HepG2 (cell line): ENCODE results near the gene KANK3. TPM values are rescaled to one million over a fixed set of nuclear protein-coding genes. Genes with fewer than 3 reads are reported as not detected.

ENCODE experiments used
- CTCF ChIP-seq: sonication (generic); formaldehyde crosslinking; IDR thresholded peaks from 2 replicates; pipeline ENCODE4 v1.5.0; 2020; ENCODE audit warnings: mild to moderate bottlenecking, missing genetic modification reagents, moderate library complexity
- ETV6 ChIP-seq: sonication (generic); formaldehyde crosslinking; conservative IDR thresholded peaks from 2 replicates; pipeline ENCODE4 v1.4.0; 2020; ENCODE audit warnings: missing genetic modification reagents
- KDM2A ChIP-seq: sonication (generic); formaldehyde crosslinking; IDR thresholded peaks from 2 replicates; pipeline ENCODE4 v1.4.0; 2020; ENCODE audit warnings: low read depth, missing genetic modification reagents, borderline replicate concordance
- SNAPC2 ChIP-seq: sonication (generic); formaldehyde crosslinking; IDR thresholded peaks from 2 replicates; pipeline ENCODE4 v1.8.1; 2022; ENCODE audit warnings: mild to moderate bottlenecking, missing genetic modification reagents
- TBX3 ChIP-seq: fragments of 450-650 bp; IDR thresholded peaks from 2 replicates; pipeline ENCODE4 v1.6.1; 2017; ENCODE audit warnings: antibody characterized with exemption, mild to moderate bottlenecking, inconsistent platforms, borderline replicate concordance
- ZBTB3 ChIP-seq: sonication (generic); formaldehyde crosslinking; IDR thresholded peaks from 2 replicates; pipeline ENCODE4 v1.4.0; 2020; ENCODE audit warnings: low read depth, mild to moderate bottlenecking, moderate library complexity, missing genetic modification reagents, borderline replicate concordance
- ZNF225 ChIP-seq: sonication (generic); formaldehyde crosslinking; IDR thresholded peaks from 2 replicates; pipeline ENCODE4 v1.4.0; 2020; ENCODE audit warnings: mild to moderate bottlenecking, missing genetic modification reagents
- ZNF264 ChIP-seq: sonication (generic); formaldehyde crosslinking; IDR thresholded peaks from 2 replicates; pipeline ENCODE4 v1.4.0; 2020; ENCODE audit warnings: missing genetic modification reagents
- ZNF296 ChIP-seq: sonication (generic); formaldehyde crosslinking; conservative IDR thresholded peaks from 2 replicates; pipeline ENCODE4 v1.5.0; 2020; ENCODE audit warnings: mild to moderate bottlenecking, missing genetic modification reagents
- ZNF501 ChIP-seq: sonication (generic); formaldehyde crosslinking; IDR thresholded peaks from 2 replicates; pipeline ENCODE4 v1.5.1; 2020; ENCODE audit warnings: mild to moderate bottlenecking, moderate library complexity, missing genetic modification reagents
- ZNF619 ChIP-seq: sonication (generic); formaldehyde crosslinking; IDR thresholded peaks from 2 replicates; pipeline ENCODE4 v1.4.0; 2020; ENCODE audit warnings: mild to moderate bottlenecking, missing genetic modification reagents
- ZNF644 ChIP-seq: IDR thresholded peaks from 2 replicates; pipeline ENCODE4 v1.6.1; 2016; ENCODE audit warnings: low read depth
- polyA plus RNA-seq, 8 experiments: library from polyadenylated mRNA; depleted of rRNA in 3 of 8; stranded (reverse) in 7 of 8; unstranded in 1 of 8; fragments of >200 nt; fragmentation: Illumina TruSeq in 4 of 8; extraction: Trizol in 4 of 8; gene quantifications; 2 replicates each; pipeline versions ENCODE4 v1.2.1 to v1.2.3, GENCODE V29; 2011 to 2016; ENCODE audit warnings: low read depth in 4 of 8, missing spikeins in 1 of 8, mixed read lengths in 1 of 8; ENCODE audit not compliant: insufficient read depth in 1 of 8
- total RNA-seq, 5 experiments: library from RNA; depleted of rRNA; stranded (reverse); fragments of >200 nt; fragmentation: Illumina TruSeq; extraction: Trizol; gene quantifications; 2 replicates each; pipeline ENCODE4 v1.2.3, GENCODE V29; 2016; ENCODE audit warnings: low read depth in 1 of 5
- TF ChIP-seq, protein P1 (sequence below): sonication (generic); formaldehyde crosslinking; IDR thresholded peaks from one replicate; pipeline ENCODE4 v1.5.1; 2020; ENCODE audit warnings: mild to moderate bottlenecking, missing genetic modification reagents; ENCODE audit errors: not compliant biosample characterization
- TF ChIP-seq, protein P2 (sequence below): sonication (generic); formaldehyde crosslinking; IDR thresholded peaks from 2 replicates; pipeline ENCODE4 v1.4.0; 2020; ENCODE audit warnings: mild to moderate bottlenecking, low read depth, missing genetic modification reagents
- TF ChIP-seq, protein P3 (sequence below): sonication (generic); formaldehyde crosslinking; IDR thresholded peaks from 2 replicates; pipeline ENCODE4 v1.9.0; 2021; ENCODE audit warnings: missing genetic modification reagents, mild to moderate bottlenecking, borderline replicate concordance

The KANK3 gene
- total and polyA plus RNA-seq, 2 of the 13 experiments (the other 11 are each of a cell fraction or from before 2014, with no cell fraction given), result 0.15 to 0.20 TPM

GRCh38 chr19:8387688-8388611, 44.9 kb upstream of the KANK3 start (continued):
- TF ChIP-seq, protein P1, sequence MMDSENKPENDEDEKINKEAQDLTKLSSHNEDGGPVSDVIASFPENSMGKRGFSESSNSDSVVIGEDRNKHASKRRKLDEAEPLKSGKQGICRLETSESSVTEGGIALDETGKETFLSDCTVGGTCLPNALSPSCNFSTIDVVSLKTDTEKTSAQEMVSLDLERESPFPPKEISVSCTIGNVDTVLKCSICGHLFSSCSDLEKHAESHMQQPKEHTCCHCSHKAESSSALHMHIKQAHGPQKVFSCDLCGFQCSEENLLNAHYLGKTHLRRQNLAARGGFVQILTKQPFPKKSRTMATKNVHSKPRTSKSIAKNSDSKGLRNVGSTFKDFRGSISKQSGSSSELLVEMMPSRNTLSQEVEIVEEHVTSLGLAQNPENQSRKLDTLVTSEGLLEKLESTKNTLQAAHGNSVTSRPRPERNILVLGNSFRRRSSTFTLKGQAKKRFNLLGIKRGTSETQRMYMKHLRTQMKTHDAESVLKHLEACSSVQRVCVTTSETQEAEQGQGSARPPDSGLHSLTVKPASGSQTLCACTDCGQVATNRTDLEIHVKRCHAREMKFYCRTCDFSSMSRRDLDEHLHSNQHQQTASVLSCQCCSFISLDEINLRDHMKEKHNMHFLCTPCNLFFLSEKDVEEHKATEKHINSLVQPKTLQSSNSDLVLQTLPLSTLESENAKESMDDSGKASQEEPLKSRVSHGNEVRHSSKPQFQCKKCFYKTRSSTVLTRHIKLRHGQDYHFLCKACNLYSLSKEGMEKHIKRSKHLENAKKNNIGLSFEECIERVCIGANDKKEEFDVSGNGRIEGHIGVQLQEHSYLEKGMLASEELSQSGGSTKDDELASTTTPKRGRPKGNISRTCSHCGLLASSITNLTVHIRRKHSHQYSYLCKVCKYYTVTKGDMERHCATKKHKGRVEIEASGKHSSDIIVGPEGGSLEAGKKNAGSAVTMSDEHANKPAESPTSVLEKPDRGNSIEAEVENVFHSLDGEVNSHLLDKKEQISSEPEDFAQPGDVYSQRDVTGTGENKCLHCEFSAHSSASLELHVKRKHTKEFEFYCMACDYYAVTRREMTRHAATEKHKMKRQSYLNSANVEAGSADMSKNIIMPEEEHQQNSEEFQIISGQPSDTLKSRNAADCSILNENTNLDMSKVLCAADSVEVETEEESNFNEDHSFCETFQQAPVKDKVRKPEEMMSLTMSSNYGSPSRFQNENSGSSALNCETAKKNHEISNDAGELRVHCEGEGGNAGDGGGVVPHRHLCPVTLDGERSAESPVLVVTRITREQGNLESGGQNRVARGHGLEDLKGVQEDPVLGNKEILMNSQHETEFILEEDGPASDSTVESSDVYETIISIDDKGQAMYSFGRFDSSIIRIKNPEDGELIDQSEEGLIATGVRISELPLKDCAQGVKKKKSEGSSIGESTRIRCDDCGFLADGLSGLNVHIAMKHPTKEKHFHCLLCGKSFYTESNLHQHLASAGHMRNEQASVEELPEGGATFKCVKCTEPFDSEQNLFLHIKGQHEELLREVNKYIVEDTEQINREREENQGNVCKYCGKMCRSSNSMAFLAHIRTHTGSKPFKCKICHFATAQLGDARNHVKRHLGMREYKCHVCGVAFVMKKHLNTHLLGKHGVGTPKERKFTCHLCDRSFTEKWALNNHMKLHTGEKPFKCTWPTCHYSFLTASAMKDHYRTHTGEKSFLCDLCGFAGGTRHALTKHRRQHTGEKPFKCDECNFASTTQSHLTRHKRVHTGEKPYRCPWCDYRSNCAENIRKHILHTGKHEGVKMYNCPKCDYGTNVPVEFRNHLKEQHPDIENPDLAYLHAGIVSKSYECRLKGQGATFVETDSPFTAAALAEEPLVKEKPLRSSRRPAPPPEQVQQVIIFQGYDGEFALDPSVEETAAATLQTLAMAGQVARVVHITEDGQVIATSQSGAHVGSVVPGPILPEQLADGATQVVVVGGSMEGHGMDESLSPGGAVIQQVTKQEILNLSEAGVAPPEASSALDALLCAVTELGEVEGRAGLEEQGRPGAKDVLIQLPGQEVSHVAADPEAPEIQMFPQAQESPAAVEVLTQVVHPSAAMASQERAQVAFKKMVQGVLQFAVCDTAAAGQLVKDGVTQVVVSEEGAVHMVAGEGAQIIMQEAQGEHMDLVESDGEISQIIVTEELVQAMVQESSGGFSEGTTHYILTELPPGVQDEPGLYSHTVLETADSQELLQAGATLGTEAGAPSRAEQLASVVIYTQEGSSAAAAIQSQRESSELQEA (CRISPR knock-in tag), result no peak
- TF ChIP-seq CTCF (CRISPR knock-in tag), result no peak
- TF ChIP-seq ZNF619, result no peak
- TF ChIP-seq KDM2A (CRISPR knock-in tag), result no peak
- no peak for TF ChIP-seq ETV6 (CRISPR knock-in tag)
- no peak for TF ChIP-seq ZNF501 (CRISPR knock-in tag)
- TF ChIP-seq ZNF225 (CRISPR knock-in tag), result no peak
- peak; percentile 19; the same call in 1 of the 2 replicates for TF ChIP-seq SNAPC2 (CRISPR knock-in tag)
- TF ChIP-seq, protein P2, sequence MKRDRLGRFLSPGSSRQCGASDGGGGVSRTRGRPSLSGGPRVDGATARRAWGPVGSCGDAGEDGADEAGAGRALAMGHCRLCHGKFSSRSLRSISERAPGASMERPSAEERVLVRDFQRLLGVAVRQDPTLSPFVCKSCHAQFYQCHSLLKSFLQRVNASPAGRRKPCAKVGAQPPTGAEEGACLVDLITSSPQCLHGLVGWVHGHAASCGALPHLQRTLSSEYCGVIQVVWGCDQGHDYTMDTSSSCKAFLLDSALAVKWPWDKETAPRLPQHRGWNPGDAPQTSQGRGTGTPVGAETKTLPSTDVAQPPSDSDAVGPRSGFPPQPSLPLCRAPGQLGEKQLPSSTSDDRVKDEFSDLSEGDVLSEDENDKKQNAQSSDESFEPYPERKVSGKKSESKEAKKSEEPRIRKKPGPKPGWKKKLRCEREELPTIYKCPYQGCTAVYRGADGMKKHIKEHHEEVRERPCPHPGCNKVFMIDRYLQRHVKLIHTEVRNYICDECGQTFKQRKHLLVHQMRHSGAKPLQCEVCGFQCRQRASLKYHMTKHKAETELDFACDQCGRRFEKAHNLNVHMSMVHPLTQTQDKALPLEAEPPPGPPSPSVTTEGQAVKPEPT, result no peak
- TF ChIP-seq ZNF296 (CRISPR knock-in tag), result no peak
- peak; percentile 87 for TF ChIP-seq TBX3
- peak; percentile 36; the same call in 1 of the 2 replicates for TF ChIP-seq ZNF264 (CRISPR knock-in tag)
- peak; percentile 66; the same call in 1 of the 2 replicates for TF ChIP-seq ZNF644 (CRISPR knock-in tag)
- peak; percentile 99 for TF ChIP-seq ZBTB3 (CRISPR knock-in tag)
- TF ChIP-seq, protein P3, sequence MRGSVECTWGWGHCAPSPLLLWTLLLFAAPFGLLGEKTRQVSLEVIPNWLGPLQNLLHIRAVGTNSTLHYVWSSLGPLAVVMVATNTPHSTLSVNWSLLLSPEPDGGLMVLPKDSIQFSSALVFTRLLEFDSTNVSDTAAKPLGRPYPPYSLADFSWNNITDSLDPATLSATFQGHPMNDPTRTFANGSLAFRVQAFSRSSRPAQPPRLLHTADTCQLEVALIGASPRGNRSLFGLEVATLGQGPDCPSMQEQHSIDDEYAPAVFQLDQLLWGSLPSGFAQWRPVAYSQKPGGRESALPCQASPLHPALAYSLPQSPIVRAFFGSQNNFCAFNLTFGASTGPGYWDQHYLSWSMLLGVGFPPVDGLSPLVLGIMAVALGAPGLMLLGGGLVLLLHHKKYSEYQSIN, result no peak
